HepG2 (cell line): ENCODE results near the gene SFXN5. TPM values are rescaled to one million over a fixed set of nuclear protein-coding genes. Genes with fewer than 3 reads are reported as not detected.

Experiments
- CEBPG ChIP-seq: IDR thresholded peaks from 2 replicates; pipeline ENCODE4 v1.6.1; 2016
- DNMT1 ChIP-seq: sonication (generic); formaldehyde crosslinking; IDR thresholded peaks from 2 replicates; pipeline ENCODE4 v1.5.1; 2020; ENCODE audit warnings: mild to moderate bottlenecking, missing genetic modification reagents
- TARDBP ChIP-seq: sonication (generic); formaldehyde crosslinking; IDR thresholded peaks from 2 replicates; pipeline ENCODE4 v1.8.0; 2022; ENCODE audit warnings: mild to moderate bottlenecking, missing genetic modification reagents
- ZBTB38 ChIP-seq: sonication (generic); formaldehyde crosslinking; IDR thresholded peaks from 2 replicates; pipeline ENCODE4 v1.5.1; 2020; ENCODE audit warnings: mild to moderate bottlenecking, missing genetic modification reagents
- ZNF335 ChIP-seq: sonication (generic); formaldehyde crosslinking; IDR thresholded peaks from 2 replicates; pipeline ENCODE4 v1.4.0; 2020; ENCODE audit warnings: missing genetic modification reagents
- ZNF431 ChIP-seq: sonication (generic); formaldehyde crosslinking; IDR thresholded peaks from 2 replicates; pipeline ENCODE4 v1.9.0; 2022; ENCODE audit warnings: missing genetic modification reagents, low read depth, mild to moderate bottlenecking, borderline replicate concordance
- ZNF577 ChIP-seq: sonication (generic); formaldehyde crosslinking; IDR thresholded peaks from 2 replicates; pipeline ENCODE4 v1.4.0; 2020; ENCODE audit warnings: mild to moderate bottlenecking, low read depth, missing genetic modification reagents, borderline replicate concordance
- ZNF607 ChIP-seq: sonication (generic); formaldehyde crosslinking; IDR thresholded peaks from 2 replicates; pipeline ENCODE4 v1.5.1; 2020; ENCODE audit warnings: missing genetic modification reagents, mild to moderate bottlenecking, borderline replicate concordance
- ZNF639 ChIP-seq: conservative IDR thresholded peaks from 2 replicates; pipeline ENCODE4 v1.6.1; 2018; ENCODE audit warnings: missing genetic modification reagents
- ZNF724P ChIP-seq: sonication (generic); formaldehyde crosslinking; IDR thresholded peaks from 2 replicates; pipeline ENCODE4 v1.8.0; 2022; ENCODE audit warnings: missing genetic modification reagents, borderline replicate concordance
- ZNF879 ChIP-seq: sonication (generic); formaldehyde crosslinking; IDR thresholded peaks from 2 replicates; pipeline ENCODE4 v1.8.1; 2023; ENCODE audit warnings: missing genetic modification reagents
- polyA plus RNA-seq, 8 experiments: library from polyadenylated mRNA; depleted of rRNA in 3 of 8; stranded (reverse) in 7 of 8; unstranded in 1 of 8; fragments of >200 nt; fragmentation: Illumina TruSeq in 4 of 8; extraction: Trizol in 4 of 8; gene quantifications; 2 replicates each; pipeline versions ENCODE4 v1.2.1 to v1.2.3, GENCODE V29; 2011 to 2016; ENCODE audit warnings: low read depth in 4 of 8, missing spikeins in 1 of 8, mixed read lengths in 1 of 8; ENCODE audit not compliant: insufficient read depth in 1 of 8
- total RNA-seq, 5 experiments: library from RNA; depleted of rRNA; stranded (reverse); fragments of >200 nt; fragmentation: Illumina TruSeq; extraction: Trizol; gene quantifications; 2 replicates each; pipeline ENCODE4 v1.2.3, GENCODE V29; 2016; ENCODE audit warnings: low read depth in 1 of 5
- TF ChIP-seq, protein P1 (sequence below): sonication (generic); formaldehyde crosslinking; IDR thresholded peaks from one replicate; pipeline ENCODE4 v1.5.1; 2020; ENCODE audit warnings: mild to moderate bottlenecking, missing genetic modification reagents; ENCODE audit errors: not compliant biosample characterization
- TF ChIP-seq, protein P2 (sequence below): sonication (generic); formaldehyde crosslinking; IDR thresholded peaks from 2 replicates; pipeline ENCODE4 v1.4.0; 2020; ENCODE audit warnings: missing genetic modification reagents
- TF ChIP-seq, protein P3 (sequence below): fragments of 450-650 bp; IDR thresholded peaks from 2 replicates; pipeline ENCODE4 v1.6.1; 2017

SFXN5 gene
- total and polyA plus RNA-seq, 2 of the 13 experiments (the other 11 are each of a cell fraction or from before 2014, with no cell fraction given) = 34.9 to 37.4 TPM

DNA sequence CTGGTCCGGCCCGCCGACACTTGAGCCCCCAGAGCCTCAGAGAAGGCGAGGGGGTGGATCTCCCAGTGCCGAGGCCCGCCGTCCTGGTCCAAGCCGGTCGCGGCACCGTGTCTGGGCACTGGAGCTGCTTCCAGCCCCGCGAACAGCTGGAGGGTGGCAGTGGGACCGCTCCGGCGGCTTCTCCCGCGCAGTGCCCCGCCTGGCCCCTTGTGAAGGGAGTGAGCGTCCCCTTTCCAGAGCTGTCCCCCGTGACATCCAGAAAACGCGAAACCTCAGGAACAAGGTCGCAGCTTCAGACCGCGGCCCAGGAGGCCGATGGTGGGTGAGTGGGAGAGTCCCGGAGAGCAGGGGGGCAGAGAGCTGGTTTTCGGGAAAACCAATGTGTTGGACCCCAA lies 154.8 kb downstream of the SFXN5 start (continued):
- TF ChIP-seq, protein P1, sequence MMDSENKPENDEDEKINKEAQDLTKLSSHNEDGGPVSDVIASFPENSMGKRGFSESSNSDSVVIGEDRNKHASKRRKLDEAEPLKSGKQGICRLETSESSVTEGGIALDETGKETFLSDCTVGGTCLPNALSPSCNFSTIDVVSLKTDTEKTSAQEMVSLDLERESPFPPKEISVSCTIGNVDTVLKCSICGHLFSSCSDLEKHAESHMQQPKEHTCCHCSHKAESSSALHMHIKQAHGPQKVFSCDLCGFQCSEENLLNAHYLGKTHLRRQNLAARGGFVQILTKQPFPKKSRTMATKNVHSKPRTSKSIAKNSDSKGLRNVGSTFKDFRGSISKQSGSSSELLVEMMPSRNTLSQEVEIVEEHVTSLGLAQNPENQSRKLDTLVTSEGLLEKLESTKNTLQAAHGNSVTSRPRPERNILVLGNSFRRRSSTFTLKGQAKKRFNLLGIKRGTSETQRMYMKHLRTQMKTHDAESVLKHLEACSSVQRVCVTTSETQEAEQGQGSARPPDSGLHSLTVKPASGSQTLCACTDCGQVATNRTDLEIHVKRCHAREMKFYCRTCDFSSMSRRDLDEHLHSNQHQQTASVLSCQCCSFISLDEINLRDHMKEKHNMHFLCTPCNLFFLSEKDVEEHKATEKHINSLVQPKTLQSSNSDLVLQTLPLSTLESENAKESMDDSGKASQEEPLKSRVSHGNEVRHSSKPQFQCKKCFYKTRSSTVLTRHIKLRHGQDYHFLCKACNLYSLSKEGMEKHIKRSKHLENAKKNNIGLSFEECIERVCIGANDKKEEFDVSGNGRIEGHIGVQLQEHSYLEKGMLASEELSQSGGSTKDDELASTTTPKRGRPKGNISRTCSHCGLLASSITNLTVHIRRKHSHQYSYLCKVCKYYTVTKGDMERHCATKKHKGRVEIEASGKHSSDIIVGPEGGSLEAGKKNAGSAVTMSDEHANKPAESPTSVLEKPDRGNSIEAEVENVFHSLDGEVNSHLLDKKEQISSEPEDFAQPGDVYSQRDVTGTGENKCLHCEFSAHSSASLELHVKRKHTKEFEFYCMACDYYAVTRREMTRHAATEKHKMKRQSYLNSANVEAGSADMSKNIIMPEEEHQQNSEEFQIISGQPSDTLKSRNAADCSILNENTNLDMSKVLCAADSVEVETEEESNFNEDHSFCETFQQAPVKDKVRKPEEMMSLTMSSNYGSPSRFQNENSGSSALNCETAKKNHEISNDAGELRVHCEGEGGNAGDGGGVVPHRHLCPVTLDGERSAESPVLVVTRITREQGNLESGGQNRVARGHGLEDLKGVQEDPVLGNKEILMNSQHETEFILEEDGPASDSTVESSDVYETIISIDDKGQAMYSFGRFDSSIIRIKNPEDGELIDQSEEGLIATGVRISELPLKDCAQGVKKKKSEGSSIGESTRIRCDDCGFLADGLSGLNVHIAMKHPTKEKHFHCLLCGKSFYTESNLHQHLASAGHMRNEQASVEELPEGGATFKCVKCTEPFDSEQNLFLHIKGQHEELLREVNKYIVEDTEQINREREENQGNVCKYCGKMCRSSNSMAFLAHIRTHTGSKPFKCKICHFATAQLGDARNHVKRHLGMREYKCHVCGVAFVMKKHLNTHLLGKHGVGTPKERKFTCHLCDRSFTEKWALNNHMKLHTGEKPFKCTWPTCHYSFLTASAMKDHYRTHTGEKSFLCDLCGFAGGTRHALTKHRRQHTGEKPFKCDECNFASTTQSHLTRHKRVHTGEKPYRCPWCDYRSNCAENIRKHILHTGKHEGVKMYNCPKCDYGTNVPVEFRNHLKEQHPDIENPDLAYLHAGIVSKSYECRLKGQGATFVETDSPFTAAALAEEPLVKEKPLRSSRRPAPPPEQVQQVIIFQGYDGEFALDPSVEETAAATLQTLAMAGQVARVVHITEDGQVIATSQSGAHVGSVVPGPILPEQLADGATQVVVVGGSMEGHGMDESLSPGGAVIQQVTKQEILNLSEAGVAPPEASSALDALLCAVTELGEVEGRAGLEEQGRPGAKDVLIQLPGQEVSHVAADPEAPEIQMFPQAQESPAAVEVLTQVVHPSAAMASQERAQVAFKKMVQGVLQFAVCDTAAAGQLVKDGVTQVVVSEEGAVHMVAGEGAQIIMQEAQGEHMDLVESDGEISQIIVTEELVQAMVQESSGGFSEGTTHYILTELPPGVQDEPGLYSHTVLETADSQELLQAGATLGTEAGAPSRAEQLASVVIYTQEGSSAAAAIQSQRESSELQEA (CRISPR knock-in tag) = no peak
- no peak for TF ChIP-seq ZNF879 (CRISPR knock-in tag)
- TF ChIP-seq, protein P2, sequence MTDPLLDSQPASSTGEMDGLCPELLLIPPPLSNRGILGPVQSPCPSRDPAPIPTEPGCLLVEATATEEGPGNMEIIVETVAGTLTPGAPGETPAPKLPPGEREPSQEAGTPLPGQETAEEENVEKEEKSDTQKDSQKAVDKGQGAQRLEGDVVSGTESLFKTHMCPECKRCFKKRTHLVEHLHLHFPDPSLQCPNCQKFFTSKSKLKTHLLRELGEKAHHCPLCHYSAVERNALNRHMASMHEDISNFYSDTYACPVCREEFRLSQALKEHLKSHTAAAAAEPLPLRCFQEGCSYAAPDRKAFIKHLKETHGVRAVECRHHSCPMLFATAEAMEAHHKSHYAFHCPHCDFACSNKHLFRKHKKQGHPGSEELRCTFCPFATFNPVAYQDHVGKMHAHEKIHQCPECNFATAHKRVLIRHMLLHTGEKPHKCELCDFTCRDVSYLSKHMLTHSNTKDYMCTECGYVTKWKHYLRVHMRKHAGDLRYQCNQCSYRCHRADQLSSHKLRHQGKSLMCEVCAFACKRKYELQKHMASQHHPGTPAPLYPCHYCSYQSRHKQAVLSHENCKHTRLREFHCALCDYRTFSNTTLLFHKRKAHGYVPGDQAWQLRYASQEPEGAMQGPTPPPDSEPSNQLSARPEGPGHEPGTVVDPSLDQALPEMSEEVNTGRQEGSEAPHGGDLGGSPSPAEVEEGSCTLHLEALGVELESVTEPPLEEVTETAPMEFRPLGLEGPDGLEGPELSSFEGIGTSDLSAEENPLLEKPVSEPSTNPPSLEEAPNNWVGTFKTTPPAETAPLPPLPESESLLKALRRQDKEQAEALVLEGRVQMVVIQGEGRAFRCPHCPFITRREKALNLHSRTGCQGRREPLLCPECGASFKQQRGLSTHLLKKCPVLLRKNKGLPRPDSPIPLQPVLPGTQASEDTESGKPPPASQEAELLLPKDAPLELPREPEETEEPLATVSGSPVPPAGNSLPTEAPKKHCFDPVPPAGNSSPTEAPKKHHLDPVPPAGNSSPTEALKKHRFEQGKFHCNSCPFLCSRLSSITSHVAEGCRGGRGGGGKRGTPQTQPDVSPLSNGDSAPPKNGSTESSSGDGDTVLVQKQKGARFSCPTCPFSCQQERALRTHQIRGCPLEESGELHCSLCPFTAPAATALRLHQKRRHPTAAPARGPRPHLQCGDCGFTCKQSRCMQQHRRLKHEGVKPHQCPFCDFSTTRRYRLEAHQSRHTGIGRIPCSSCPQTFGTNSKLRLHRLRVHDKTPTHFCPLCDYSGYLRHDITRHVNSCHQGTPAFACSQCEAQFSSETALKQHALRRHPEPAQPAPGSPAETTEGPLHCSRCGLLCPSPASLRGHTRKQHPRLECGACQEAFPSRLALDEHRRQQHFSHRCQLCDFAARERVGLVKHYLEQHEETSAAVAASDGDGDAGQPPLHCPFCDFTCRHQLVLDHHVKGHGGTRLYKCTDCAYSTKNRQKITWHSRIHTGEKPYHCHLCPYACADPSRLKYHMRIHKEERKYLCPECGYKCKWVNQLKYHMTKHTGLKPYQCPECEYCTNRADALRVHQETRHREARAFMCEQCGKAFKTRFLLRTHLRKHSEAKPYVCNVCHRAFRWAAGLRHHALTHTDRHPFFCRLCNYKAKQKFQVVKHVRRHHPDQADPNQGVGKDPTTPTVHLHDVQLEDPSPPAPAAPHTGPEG (CRISPR knock-in tag) = no peak
- no peak for TF ChIP-seq ZNF607
- no peak for TF ChIP-seq ZBTB38 (CRISPR knock-in tag)
- TF ChIP-seq ZNF335 = no peak
- no peak for TF ChIP-seq TARDBP
- TF ChIP-seq DNMT1 (CRISPR knock-in tag) = no peak
- no peak for TF ChIP-seq CEBPG (CRISPR knock-in tag)
- TF ChIP-seq ZNF431 (CRISPR knock-in tag) = no peak
- TF ChIP-seq, protein P3, sequence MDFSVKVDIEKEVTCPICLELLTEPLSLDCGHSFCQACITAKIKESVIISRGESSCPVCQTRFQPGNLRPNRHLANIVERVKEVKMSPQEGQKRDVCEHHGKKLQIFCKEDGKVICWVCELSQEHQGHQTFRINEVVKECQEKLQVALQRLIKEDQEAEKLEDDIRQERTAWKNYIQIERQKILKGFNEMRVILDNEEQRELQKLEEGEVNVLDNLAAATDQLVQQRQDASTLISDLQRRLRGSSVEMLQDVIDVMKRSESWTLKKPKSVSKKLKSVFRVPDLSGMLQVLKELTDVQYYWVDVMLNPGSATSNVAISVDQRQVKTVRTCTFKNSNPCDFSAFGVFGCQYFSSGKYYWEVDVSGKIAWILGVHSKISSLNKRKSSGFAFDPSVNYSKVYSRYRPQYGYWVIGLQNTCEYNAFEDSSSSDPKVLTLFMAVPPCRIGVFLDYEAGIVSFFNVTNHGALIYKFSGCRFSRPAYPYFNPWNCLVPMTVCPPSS = no peak
- TF ChIP-seq ZNF639 (CRISPR knock-in tag) = no peak
- no peak for TF ChIP-seq ZNF724P (CRISPR knock-in tag)
- no peak for TF ChIP-seq ZNF577 (CRISPR knock-in tag)
